Prostate gland (tissue), 2 donors: ENCODE measurements around the gene ARL5C.

Experiments used
- POLR2AphosphoS5 ChIP-seq: sonication (generic); formaldehyde crosslinking; IDR thresholded peaks from one replicate; pipeline ENCODE4 v1.6.1; 2017; ENCODE audit warnings: antibody characterized with exemption
- TF ChIP-seq, protein P1 (sequence below), 4 experiments: fragments of 200-600 bp in 2 of 4; fragments of 450-650 bp in 2 of 4; sonication (generic) in 2 of 4; IDR thresholded peaks; 1 replicate in 3 of 4; 2 replicates in 1 of 4; pipeline ENCODE4 v1.5.1; 2016 to 2019; ENCODE audit warnings: antibody characterized with exemption in 4 of 4, mild to moderate bottlenecking in 2 of 4, moderate library complexity in 2 of 4

DNA sequence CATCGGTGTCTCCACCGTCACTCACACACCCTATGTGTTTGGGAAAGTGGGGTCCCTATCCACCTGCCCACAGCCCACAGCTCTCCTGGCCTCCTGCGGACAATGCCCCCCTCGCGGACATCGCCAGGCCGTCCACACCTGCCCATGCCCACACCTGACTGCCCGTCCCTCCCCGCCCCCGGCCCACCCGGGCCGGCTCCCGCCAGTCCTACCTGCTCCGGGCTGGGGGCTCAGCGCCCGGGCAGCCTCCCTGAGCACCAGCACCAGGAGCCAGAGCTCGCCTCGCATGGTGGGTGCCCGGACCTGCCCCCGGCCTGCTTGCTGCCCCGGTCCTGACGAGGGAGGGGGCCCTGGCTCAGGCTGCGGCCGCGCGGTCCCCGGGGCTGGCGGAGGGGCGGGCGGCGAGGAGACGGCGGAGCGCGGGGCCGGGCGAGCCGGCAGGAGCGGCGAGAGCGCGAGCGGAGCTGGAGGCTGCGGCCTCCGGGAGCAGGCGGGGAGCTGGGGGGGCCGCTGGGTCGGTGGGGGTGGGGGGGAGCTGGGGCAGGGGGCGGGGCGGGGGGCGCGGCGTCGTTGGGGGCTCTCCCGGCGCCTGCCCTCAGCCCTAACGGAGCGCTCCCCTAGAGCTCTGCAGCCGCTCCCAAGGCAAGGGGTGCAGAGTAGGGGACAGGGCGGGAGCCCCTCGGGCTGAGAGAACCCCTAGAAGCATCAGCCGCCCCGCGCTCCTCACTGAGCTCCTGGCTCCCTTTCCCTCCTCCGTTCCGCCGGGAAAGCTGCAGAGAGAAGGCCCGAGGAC lies 14.6 kb downstream of the ARL5C start, which contains the start of gene PLXDC1:
- TF ChIP-seq, protein P1, sequence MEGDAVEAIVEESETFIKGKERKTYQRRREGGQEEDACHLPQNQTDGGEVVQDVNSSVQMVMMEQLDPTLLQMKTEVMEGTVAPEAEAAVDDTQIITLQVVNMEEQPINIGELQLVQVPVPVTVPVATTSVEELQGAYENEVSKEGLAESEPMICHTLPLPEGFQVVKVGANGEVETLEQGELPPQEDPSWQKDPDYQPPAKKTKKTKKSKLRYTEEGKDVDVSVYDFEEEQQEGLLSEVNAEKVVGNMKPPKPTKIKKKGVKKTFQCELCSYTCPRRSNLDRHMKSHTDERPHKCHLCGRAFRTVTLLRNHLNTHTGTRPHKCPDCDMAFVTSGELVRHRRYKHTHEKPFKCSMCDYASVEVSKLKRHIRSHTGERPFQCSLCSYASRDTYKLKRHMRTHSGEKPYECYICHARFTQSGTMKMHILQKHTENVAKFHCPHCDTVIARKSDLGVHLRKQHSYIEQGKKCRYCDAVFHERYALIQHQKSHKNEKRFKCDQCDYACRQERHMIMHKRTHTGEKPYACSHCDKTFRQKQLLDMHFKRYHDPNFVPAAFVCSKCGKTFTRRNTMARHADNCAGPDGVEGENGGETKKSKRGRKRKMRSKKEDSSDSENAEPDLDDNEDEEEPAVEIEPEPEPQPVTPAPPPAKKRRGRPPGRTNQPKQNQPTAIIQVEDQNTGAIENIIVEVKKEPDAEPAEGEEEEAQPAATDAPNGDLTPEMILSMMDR (IDR thresholded peaks at IDR 0.05) = no peak
- no peak for TF ChIP-seq POLR2AphosphoS5
